ENCODE measurements around the gene EDA2R. TPM values are rescaled to one million over a fixed set of nuclear protein-coding genes. Genes with fewer than 3 reads are reported as not detected.

EDA2R gene
- total and polyA plus RNA-seq, 2 of the 4 experiments (the other 2 are of a cell fraction) = 14.7 to 23.8 TPM

DNA sequence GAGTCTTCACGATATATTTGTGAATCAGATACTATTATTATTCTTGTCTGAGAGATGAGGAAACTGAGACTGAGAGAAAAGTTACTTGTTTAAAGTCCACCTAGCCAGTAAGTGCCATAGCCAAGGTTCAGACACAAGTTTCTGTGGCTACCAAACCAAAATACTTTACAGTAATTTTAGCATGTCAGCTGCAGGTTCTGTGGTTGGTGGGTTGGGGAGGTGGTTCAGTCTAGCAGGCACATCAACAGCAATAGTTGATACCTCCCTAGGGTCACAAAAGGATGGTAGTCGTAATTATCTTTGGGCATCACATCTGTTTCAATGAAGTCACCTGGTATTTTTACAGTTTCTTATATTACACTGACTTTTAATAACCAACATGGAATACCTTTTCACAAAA, 35.6 kb upstream of the EDA2R start:
- Histone ChIP-seq H3K4me1 (ENCODE audit: control insufficient read depth, insufficient read depth, low read length) (no peaks in the 10 kb centered on the region), H3K56ac (ENCODE audit: extremely low read depth, insufficient read depth, low read length) (no peak overlapping the region), H3K27me3 (ENCODE audit: control insufficient read depth, insufficient read depth, low read length) (no peaks in the 10 kb centered on the region), H2BK15ac (ENCODE audit: low read depth, low read length) (no peak overlapping the region), H3K27ac (ENCODE audit: insufficient read depth, low read length) (no peak overlapping the region), H2AFZ (replicated peaks; ENCODE audit: low read length, poor library complexity) (no peak overlapping the region), H4K5ac (ENCODE audit: low read depth, low read length) (no peak overlapping the region), H4K91ac (ENCODE audit: insufficient read depth, low read depth, low read length) (no peak overlapping the region), H2AK9ac (replicated peaks; ENCODE audit: low read depth, low read length, poor library complexity) (no peak overlapping the region), H3K79me1 (ENCODE audit: low read depth in 1 of 2, low read length in 2 of 2) (no peaks in the 10 kb centered on the region), H2AK5ac (ENCODE audit: low read depth, low read length) (no peak overlapping the region), H2BK20ac (ENCODE audit: low read depth, low read length) (no peak overlapping the region), H2BK5ac (ENCODE audit: low read depth, low read length, poor library complexity, severe bottlenecking) (no peak overlapping the region), H3K14ac (replicated peaks; ENCODE audit: low read depth, low read length) (no peak overlapping the region), H3K23ac (ENCODE audit: low read depth, low read length) (no peak overlapping the region), H3K36me3 (ENCODE audit: control insufficient read depth, insufficient read depth, low read length) (no peaks in the 10 kb centered on the region), H3K4ac (ENCODE audit: low read depth, low read length) (no peak overlapping the region), H3K4me3 (ENCODE audit: insufficient read depth, low read depth, low read length) (no peak overlapping the region), H4K20me1 (ENCODE audit: insufficient read depth, low read length) (no peaks in the 10 kb centered on the region), H3K9me3 (ENCODE audit: control insufficient read depth, insufficient read depth, low read length) (no peaks in the 10 kb centered on the region), H2BK120ac (ENCODE audit: low read depth, low read length) (no peak overlapping the region), H3K18ac (ENCODE audit: low read depth, low read length) (no peak overlapping the region), H4K8ac (ENCODE audit: low read depth in 2 of 2, low read length in 2 of 2) (no peak overlapping the region), H3K9me1 (ENCODE audit: insufficient read depth, low read length) (no peaks in the 10 kb centered on the region), H3K4me2 (ENCODE audit: low read depth, low read length) (no peak overlapping the region), H3K9ac (ENCODE audit: low read depth, low read length) (no peak overlapping the region)
- in situ Hi-C loops (cut with MboI; ENCODE audit: low sequenced_read_pairs) = no loop called here
- POLR2A ChIA-PET (ENCODE audit: unreplicated experiment) = no interaction called here
- WGBS, 2 experiments (ENCODE audit: extremely low coverage in 2 of 2, insufficient read length in 1 of 2) = no CpG with 5 or more reads among the region's 2 CpGs
- intact Hi-C loops (cut with micrococcal nuclease) = no loop called here
- DNase-seq (no peak), ATAC-seq (ENCODE audit: low read depth) (no peak)
- TF ChIP-seq RCOR1 (IDR thresholded peaks at IDR 0.05; ENCODE audit: insufficient replicate concordance, low read length) (no peak), BHLHE40 (IDR thresholded peaks at IDR 0.05; ENCODE audit: low read depth, low read length) (no peak), CHD1 (IDR thresholded peaks at IDR 0.05; ENCODE audit: low read depth, low read length) (no peak), MAZ (IDR thresholded peaks at IDR 0.05; ENCODE audit: borderline replicate concordance, low read depth, low read length) (no peak), POLR2A (IDR thresholded peaks at IDR 0.05; ENCODE audit: low read depth, low read length) (no peak), SMC3 (IDR thresholded peaks at IDR 0.05; ENCODE audit: low read depth, low read length) (no peak), NFE2L2 (IDR thresholded peaks at IDR 0.05; ENCODE audit: low read depth, low read length) (no peak), MXI1 (IDR thresholded peaks at IDR 0.05; ENCODE audit: borderline replicate concordance, low read depth, low read length) (no peak), RAD21 (IDR thresholded peaks at IDR 0.05; ENCODE audit: low read length) (no peak), RFX5 (IDR thresholded peaks at IDR 0.05; ENCODE audit: low read depth, low read length) (no peak), FOS (IDR thresholded peaks at IDR 0.05; ENCODE audit: low read depth, low read length) (no peak), CEBPB (IDR thresholded peaks at IDR 0.05; ENCODE audit: low read depth, low read length) (no peak), ELK1 (IDR thresholded peaks at IDR 0.05; ENCODE audit: borderline replicate concordance, low read depth, low read length) (no peak), MAFK (IDR thresholded peaks at IDR 0.05; ENCODE audit: low read depth, low read length) (no peak)
- TF ChIP-seq, protein P1, sequence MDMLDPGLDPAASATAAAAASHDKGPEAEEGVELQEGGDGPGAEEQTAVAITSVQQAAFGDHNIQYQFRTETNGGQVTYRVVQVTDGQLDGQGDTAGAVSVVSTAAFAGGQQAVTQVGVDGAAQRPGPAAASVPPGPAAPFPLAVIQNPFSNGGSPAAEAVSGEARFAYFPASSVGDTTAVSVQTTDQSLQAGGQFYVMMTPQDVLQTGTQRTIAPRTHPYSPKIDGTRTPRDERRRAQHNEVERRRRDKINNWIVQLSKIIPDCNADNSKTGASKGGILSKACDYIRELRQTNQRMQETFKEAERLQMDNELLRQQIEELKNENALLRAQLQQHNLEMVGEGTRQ (IDR thresholded peaks at IDR 0.05; ENCODE audit: low read depth, low read length) = no peak
- TF ChIP-seq, protein P2, sequence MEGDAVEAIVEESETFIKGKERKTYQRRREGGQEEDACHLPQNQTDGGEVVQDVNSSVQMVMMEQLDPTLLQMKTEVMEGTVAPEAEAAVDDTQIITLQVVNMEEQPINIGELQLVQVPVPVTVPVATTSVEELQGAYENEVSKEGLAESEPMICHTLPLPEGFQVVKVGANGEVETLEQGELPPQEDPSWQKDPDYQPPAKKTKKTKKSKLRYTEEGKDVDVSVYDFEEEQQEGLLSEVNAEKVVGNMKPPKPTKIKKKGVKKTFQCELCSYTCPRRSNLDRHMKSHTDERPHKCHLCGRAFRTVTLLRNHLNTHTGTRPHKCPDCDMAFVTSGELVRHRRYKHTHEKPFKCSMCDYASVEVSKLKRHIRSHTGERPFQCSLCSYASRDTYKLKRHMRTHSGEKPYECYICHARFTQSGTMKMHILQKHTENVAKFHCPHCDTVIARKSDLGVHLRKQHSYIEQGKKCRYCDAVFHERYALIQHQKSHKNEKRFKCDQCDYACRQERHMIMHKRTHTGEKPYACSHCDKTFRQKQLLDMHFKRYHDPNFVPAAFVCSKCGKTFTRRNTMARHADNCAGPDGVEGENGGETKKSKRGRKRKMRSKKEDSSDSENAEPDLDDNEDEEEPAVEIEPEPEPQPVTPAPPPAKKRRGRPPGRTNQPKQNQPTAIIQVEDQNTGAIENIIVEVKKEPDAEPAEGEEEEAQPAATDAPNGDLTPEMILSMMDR (conservative IDR thresholded peaks at IDR 0.05; ENCODE audit: low read depth, low read length) = no peak
- CTCF ChIA-PET = no interaction called here
- dilution Hi-C loops (cut with HindIII; ENCODE audit: low sequenced_read_pairs, unreplicated experiment) = no loop called here
- BruUV-seq (replicated peaks) = no TSS peak
